Umbilical cord (tissue), 2 donors: ENCODE measurements around the gene ZNF284. TPM values are rescaled to one million over a fixed set of nuclear protein-coding genes. Genes with fewer than 3 reads are reported as not detected.
"Not testable (repeated sequence)": the region's sequence is repeated elsewhere in the genome, so short reads cannot be mapped to it uniquely, and the experiment has no call there.

Source experiments
- DNase-seq: peaks from one replicate; pipeline ENCODE4 v3.0.0-alpha.2; 2015; ENCODE audit warnings: low spot score
- total RNA-seq: library from RNA; depleted of rRNA; stranded (reverse); fragments of >200 nt; gene quantifications from one replicate; pipeline ENCODE4 v1.2.3, GENCODE V29; 2014; ENCODE audit warnings: low replicate concordance; ENCODE audit not compliant: insufficient read depth

Gene ZNF284
- total RNA-seq, 1 donor from 2014 or later = 4.1 TPM

GRCh38 chr19:44111910-44112463 is 40.0 kb downstream of the ZNF284 start:
- DNase-seq = peak; percentile 27

- DNase-seq = no peak
These were observed 40.8 kb downstream of the ZNF284 start for GRCh38 chr19:44112802-44113137.

DNA sequence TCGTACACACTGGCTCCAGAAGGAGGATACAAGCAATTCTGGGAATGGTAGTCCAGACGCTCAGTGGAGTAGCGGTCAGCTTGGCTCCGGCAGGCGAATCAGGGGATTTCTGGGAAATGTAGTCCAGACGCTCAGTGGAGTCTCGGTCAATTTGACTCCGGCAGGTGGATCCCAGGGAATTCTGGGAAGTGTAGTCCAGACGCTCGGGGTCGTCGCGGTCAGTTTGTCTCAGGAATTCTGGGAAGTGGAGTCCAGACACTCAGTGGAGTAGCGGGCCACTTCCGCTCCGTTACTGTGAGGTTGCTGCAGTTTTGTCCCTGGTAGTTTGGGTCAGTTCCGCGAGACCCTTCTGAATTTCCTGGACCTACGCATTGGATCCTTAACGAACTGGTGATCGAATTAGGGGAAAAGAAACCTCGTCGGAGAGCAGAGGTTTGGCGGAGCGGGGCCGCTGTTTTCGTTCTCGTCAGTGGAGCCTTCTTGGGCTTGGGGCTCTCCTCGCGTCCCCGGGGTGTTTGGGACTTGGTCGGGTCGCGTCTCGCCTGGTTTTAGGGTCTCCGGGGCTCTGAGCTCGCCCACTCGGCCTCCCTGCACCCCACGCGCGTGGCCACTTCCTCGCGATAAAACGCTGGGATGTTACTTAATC is 41.3 kb downstream of the ZNF284 start, which contains the start of gene ZNF225:
TSS of gene ZNF225 (plus strand) at position 262 of the 646 bp plus-strand sequence. CDS start 2,429 bp downstream, outside the sequence.
- DNase-seq = peak; percentile 100

DNA sequence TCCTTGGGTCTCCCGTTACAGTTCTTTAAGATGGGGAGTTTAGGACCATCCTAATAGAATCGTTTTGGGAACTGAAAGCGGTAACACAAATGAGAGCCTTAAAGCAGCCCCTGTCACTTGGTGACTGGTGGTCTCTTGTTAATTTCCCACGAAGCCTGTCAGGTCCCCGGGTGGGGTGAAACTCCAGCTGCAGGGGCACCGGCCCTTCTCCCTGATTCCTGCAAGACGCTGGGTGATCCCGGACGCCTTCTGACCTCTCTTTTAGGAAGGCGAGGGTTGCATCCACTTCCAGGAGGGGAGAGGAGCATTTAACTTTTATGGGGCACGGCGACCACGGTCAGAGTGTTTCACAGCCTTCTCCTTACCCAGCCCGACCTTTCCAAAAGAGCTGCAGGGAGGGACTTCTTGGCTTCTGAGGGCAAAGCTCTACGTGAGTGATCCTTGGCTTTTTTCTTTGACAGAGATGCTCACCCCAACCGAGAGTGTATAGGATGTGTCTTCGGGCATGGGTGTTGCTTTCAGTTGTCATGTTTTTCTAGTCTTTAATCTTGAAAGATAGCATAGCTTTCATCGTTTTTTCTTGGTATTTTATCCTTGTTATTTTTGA is 41.9 kb downstream of the ZNF284 start:
- no peak for DNase-seq

DNA sequence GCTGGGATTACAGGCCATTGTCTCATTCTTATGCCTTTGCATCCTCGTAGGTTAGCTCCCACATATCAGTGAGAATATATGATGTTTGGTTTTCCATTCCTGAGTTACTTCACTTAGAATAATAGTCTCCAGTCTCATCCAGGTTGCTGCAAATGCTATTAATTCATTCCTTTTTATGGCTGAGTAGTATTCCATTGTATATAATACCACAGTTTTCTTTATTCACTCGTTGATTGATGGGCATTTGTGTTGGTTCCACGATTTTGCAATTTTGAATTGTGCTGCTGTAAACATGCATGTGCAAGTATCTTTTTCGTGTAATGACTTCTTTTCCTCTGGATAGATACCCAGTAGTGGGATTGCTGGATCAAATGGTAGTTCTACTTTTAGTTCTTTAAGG is 49.2 kb downstream of the ZNF284 start:
- DNase-seq = not testable (repeated sequence)

DNA sequence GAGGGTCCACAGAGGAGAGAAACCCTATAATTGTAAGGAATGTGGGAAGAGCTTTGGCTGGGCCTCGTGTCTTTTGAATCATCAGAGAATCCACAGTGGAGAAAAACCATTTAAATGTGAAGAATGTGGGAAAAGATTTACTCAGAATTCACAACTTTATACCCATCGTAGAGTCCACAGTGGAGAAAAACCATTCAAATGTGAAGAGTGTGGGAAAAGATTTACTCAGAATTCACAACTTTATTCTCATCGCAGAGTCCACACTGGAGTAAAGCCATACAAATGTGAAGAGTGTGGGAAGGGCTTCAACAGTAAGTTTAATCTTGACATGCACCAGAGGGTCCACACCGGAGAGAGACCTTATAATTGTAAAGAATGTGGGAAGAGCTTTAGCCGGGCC is 60.0 kb downstream of the ZNF284 start:
- DNase-seq = no peak

Other genes starting within 250 kb of the ZNF284 start
- gene ZNF283, start 244.8 kb upstream of the ZNF284 start, total RNA-seq = 28.6 TPM
- gene ZNF404, start 188.2 kb upstream of the ZNF284 start, total RNA-seq = 12.5 TPM
- gene ZNF45, start 136.9 kb upstream of the ZNF284 start, total RNA-seq = 14.9 TPM
- 15.9 TPM for gene ZNF221, start 120.9 kb upstream of the ZNF284 start, total RNA-seq
- 7.5 TPM for gene ZNF155, start 88.0 kb upstream of the ZNF284 start, total RNA-seq
- gene ZNF230, start 69.2 kb upstream of the ZNF284 start, total RNA-seq = 11.3 TPM
- gene ZNF222, start 46.8 kb upstream of the ZNF284 start, total RNA-seq = 0.96 TPM
- 11.8 TPM for gene ZNF223, start 20.1 kb upstream of the ZNF284 start, total RNA-seq
- 40.4 TPM for gene ZNF224, start 22.2 kb downstream of the ZNF284 start, total RNA-seq
- gene ZNF225, start 41.2 kb downstream of the ZNF284 start, total RNA-seq = 5.5 TPM
- gene ZNF234, start 69.4 kb downstream of the ZNF284 start, total RNA-seq = 21.9 TPM
- 24.1 TPM for gene ZNF226, start 92.9 kb downstream of the ZNF284 start, total RNA-seq
- 21.7 TPM for gene ZNF227, start 140.4 kb downstream of the ZNF284 start, total RNA-seq
- gene ZNF233, start 187.7 kb downstream of the ZNF284 start, total RNA-seq = 9.9 TPM
- gene ZNF235, start 232.9 kb downstream of the ZNF284 start, total RNA-seq = 17.6 TPM